HCT116 (cell line): ENCODE data around the gene COL12A1. TPM values are rescaled to one million over a fixed set of nuclear protein-coding genes. Genes with fewer than 3 reads are reported as not detected.

Experiments used
- ATAC-seq: fragments of 200-7000 bp; cut with Tn5 transposase; 2 replicates; pipeline ENCODE4 v1.9.1; 2020; ENCODE audit warnings: mild to moderate bottlenecking, moderate library complexity
- BruUV-seq: library from RNA; stranded (reverse); fragments of 400-500 nt; replicated peaks from 2 replicates; lab custom pipeline; 2021; lab: Mats Ljungman, UMichigan
- CTCF ChIA-PET: fragments of 300-600 bp; sonication (Branson Sonifier 250); formaldehyde crosslinking; loops from one replicate; lab custom pipeline; 2021; ENCODE audit warnings: antibody characterized with exemption; lab: Charles Lee
- POLR2A ChIA-PET: fragments of 300-600, 350-600 bp; sonication (Branson Sonifier 250); formaldehyde crosslinking; loops from one replicate; lab custom pipeline; 2021; ENCODE audit warnings: antibody characterized with exemption; lab: Charles Lee
- RAD21 ChIA-PET, 2 experiments: fragments of 300-600 bp; sonication (Branson Sonifier 250); formaldehyde crosslinking; loops; one replicate each; lab custom pipeline; 2023; ENCODE audit warnings: low total read pairs in 2 of 2; ENCODE audit not compliant: uncharacterized antibody in 2 of 2, unreplicated experiment in 2 of 2, low non-redundant PET in 1 of 2; lab: Charles Lee
- DNase-seq: peaks from one replicate; pipeline ENCODE4 v3.0.0-alpha.2; 2010; ENCODE audit warnings: low read depth, low spot score
- H2AFZ ChIP-seq: fragments of 200-600 bp; shearing (Covaris generic), sonication (generic); 2 replicates; pipeline ENCODE4 v1.6.1; 2017; ENCODE audit warnings: low read depth, mixed run types, mixed read lengths, antibody characterized with exemption, low read length; ENCODE audit not compliant: poor library complexity, severe bottlenecking
- H3K27ac ChIP-seq: 2 replicates; pipeline ENCODE4 v1.5.1; 2012; ENCODE audit warnings: low read depth, low read length
- H3K27me3 ChIP-seq: fragments of 200-600 bp; sonication (generic); 2 replicates; pipeline ENCODE4 v1.6.1; 2016; ENCODE audit warnings: mixed run types, low read length, mixed read lengths; ENCODE audit not compliant: insufficient read depth
- H3K36me3 ChIP-seq, 2 experiments: fragments of 200-500 bp in 1 of 2; fragments of 200-600 bp in 1 of 2; sonication (Bioruptor generic) in 1 of 2; sonication (generic) in 1 of 2; 2 replicates each; pipeline versions ENCODE4 v1.5.1 to v1.6.1; 2014 to 2016; ENCODE audit warnings: low read length in 2 of 2, inconsistent platforms in 1 of 2, mixed read lengths in 1 of 2, mixed run types in 1 of 2; ENCODE audit not compliant: insufficient read depth in 2 of 2, control insufficient read depth in 1 of 2
- H3K4me1 ChIP-seq, 2 experiments: fragments of 200-600 bp in 1 of 2; sonication (generic) in 1 of 2; 2 replicates each; pipeline versions ENCODE4 v1.5.1 to v1.6.1; 2012 to 2017; ENCODE audit warnings: low read length in 2 of 2, inconsistent platforms in 1 of 2, mild to moderate bottlenecking in 1 of 2, mixed read lengths in 1 of 2, mixed run types in 1 of 2, moderate library complexity in 1 of 2; ENCODE audit not compliant: insufficient read depth in 2 of 2, control insufficient read depth in 1 of 2
- H3K4me2 ChIP-seq: fragments of 200-600 bp; sonication (generic); 2 replicates; pipeline ENCODE4 v1.6.1; 2017; ENCODE audit warnings: mixed run types, low read length, mixed read lengths
- H3K4me3 ChIP-seq, 2 experiments: fragments of 200-600 bp in 1 of 2; sonication (generic) in 1 of 2; replicated peaks in 1 of 2; 2 replicates each; pipeline ENCODE4 v1.5.1; 2011 to 2016; ENCODE audit warnings: low read length in 2 of 2, control low read depth in 1 of 2, low read depth in 1 of 2, mild to moderate bottlenecking in 1 of 2, mixed read lengths in 1 of 2, mixed run types in 1 of 2
- H3K79me2 ChIP-seq: fragments of 200-600 bp; sonication (generic); 2 replicates; pipeline ENCODE4 v1.6.1; 2017; ENCODE audit warnings: mild to moderate bottlenecking, mixed run types, low read length, moderate library complexity, mixed read lengths; ENCODE audit not compliant: insufficient read depth
- H3K9ac ChIP-seq: fragments of 200-600 bp; sonication (generic); 2 replicates; pipeline ENCODE4 v1.6.1; 2016; ENCODE audit warnings: low read length, mixed read lengths
- H3K9me2 ChIP-seq: fragments of 200-600 bp; sonication (generic), shearing (Covaris generic); 2 replicates; pipeline ENCODE4 v1.6.1; 2017; ENCODE audit warnings: mixed run types, mild to moderate bottlenecking, moderate library complexity; ENCODE audit not compliant: insufficient read depth
- H3K9me3 ChIP-seq, 2 experiments: fragments of 200-500 bp in 1 of 2; fragments of 200-600 bp in 1 of 2; sonication (Bioruptor generic) in 1 of 2; sonication (generic) in 1 of 2; 2 replicates each; pipeline ENCODE4 v1.6.1; 2014 to 2017; ENCODE audit warnings: low read length in 2 of 2, mixed read lengths in 2 of 2, inconsistent platforms in 1 of 2, low read depth in 1 of 2, mild to moderate bottlenecking in 1 of 2, mixed run types in 1 of 2, moderate library complexity in 1 of 2; ENCODE audit not compliant: control insufficient read depth in 1 of 2, insufficient read depth in 1 of 2
- H4K20me1 ChIP-seq: fragments of 200-600 bp; sonication (generic), shearing (Covaris generic); 2 replicates; pipeline ENCODE4 v1.6.1; 2017; ENCODE audit warnings: mixed run types, mild to moderate bottlenecking, moderate library complexity; ENCODE audit not compliant: insufficient read depth
- ATF3 ChIP-seq: IDR thresholded peaks from 2 replicates; pipeline ENCODE4 v1.6.1; 2012
- ELF1 ChIP-seq: IDR thresholded peaks from 2 replicates; pipeline ENCODE4 v1.6.1; 2012; ENCODE audit warnings: low read depth, borderline replicate concordance
- EZH2 ChIP-seq: fragments of 200-600 bp; sonication (generic); IDR thresholded peaks from 2 replicates; pipeline ENCODE4 v1.6.1; 2017; ENCODE audit warnings: antibody characterized with exemption, mixed run types
- FOSL1 ChIP-seq: IDR thresholded peaks from 2 replicates; pipeline ENCODE4 v1.6.1; 2012; ENCODE audit warnings: low read depth
- JUND ChIP-seq: IDR thresholded peaks from 2 replicates; pipeline ENCODE4 v1.6.1; 2012
- POLR2A ChIP-seq: IDR thresholded peaks from 2 replicates; pipeline ENCODE4 v1.7.0; 2011; ENCODE audit warnings: borderline replicate concordance; ENCODE audit not compliant: insufficient read depth, insufficient read length; ENCODE audit errors: extremely low read depth
- POLR2AphosphoS5 ChIP-seq: IDR thresholded peaks from 2 replicates; pipeline ENCODE4 v1.6.1; 2011; ENCODE audit warnings: mild to moderate bottlenecking, low read depth, low read length, moderate library complexity
- REST ChIP-seq: IDR thresholded peaks from 2 replicates; pipeline ENCODE4 v1.6.1; 2012; ENCODE audit warnings: low read depth
- SP1 ChIP-seq: IDR thresholded peaks from 2 replicates; pipeline ENCODE4 v1.6.1; 2012; ENCODE audit warnings: low read depth
- TCF7L2 ChIP-seq: IDR thresholded peaks from 2 replicates; pipeline ENCODE4 v1.7.0; 2011; ENCODE audit warnings: borderline replicate concordance, inconsistent platforms; ENCODE audit not compliant: insufficient read depth, insufficient read length; ENCODE audit errors: extremely low read depth
- ZNF274 ChIP-seq: fragments of 200-500 bp; sonication (Bioruptor generic); IDR thresholded peaks from 2 replicates; pipeline ENCODE4 v1.6.1; 2014; ENCODE audit warnings: mild to moderate bottlenecking, low read depth, low read length, inconsistent platforms
- intact Hi-C: fragments of 100-400 bp; cut with micrococcal nuclease; formaldehyde crosslinking; loops from 2 replicates; pipeline ENCODE4 v1.10.0; 2022
- total RNA-seq: library from RNA; stranded (reverse); gene quantifications from one replicate; pipeline ENCODE4 v1.2.1, GENCODE V29; 2021; ENCODE audit not compliant: unreplicated experiment
- TF ChIP-seq, protein P1 (sequence below), 3 experiments: fragments of 200-600 bp in 1 of 3; sonication (generic) in 1 of 3; IDR thresholded peaks in 2 of 3; conservative IDR thresholded peaks in 1 of 3; 2 replicates each; pipeline ENCODE4 v1.5.1; 2012 to 2017; ENCODE audit warnings: low read depth in 2 of 3, low read length in 2 of 3, antibody characterized with exemption in 1 of 3, borderline replicate concordance in 1 of 3, control low read depth in 1 of 3, mild to moderate bottlenecking in 1 of 3, mixed read lengths in 1 of 3, mixed run types in 1 of 3, moderate library complexity in 1 of 3; ENCODE audit not compliant: insufficient read depth in 1 of 3

COL12A1 gene
- total RNA-seq, 1 experiment from 2014 or later: 23.5 TPM

- H3K36me3 ChIP-seq: peaks cover 2 to 17% of the 10 kb centered on the region in 2 experiments; a peak in 2 of 4 replicates
- H3K4me3 ChIP-seq: no peak overlapping the region
- no peaks in the 10 kb centered on the region for H3K9me3 ChIP-seq
- DNase-seq: no peak
- CTCF ChIA-PET: no interaction called here
- H3K9me2 ChIP-seq: no peaks in the 10 kb centered on the region
- H3K4me2 ChIP-seq: no peak overlapping the region
- TF ChIP-seq EZH2: no peak
- TF ChIP-seq FOSL1: no peak
- no peak for TF ChIP-seq JUND
- no peak for TF ChIP-seq ZNF274
- TF ChIP-seq ATF3: no peak
- no peak for TF ChIP-seq ELF1
- TF ChIP-seq POLR2A: no peak
- TF ChIP-seq, protein P1, sequence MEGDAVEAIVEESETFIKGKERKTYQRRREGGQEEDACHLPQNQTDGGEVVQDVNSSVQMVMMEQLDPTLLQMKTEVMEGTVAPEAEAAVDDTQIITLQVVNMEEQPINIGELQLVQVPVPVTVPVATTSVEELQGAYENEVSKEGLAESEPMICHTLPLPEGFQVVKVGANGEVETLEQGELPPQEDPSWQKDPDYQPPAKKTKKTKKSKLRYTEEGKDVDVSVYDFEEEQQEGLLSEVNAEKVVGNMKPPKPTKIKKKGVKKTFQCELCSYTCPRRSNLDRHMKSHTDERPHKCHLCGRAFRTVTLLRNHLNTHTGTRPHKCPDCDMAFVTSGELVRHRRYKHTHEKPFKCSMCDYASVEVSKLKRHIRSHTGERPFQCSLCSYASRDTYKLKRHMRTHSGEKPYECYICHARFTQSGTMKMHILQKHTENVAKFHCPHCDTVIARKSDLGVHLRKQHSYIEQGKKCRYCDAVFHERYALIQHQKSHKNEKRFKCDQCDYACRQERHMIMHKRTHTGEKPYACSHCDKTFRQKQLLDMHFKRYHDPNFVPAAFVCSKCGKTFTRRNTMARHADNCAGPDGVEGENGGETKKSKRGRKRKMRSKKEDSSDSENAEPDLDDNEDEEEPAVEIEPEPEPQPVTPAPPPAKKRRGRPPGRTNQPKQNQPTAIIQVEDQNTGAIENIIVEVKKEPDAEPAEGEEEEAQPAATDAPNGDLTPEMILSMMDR (IDR thresholded peaks at IDR 0.05 in 2 of 3, conservative IDR thresholded peaks at IDR 0.05 in 1 of 3; ENCODE audit: borderline replicate concordance in 1 of 3, insufficient read depth in 1 of 3, low read depth in 2 of 3, low read length in 2 of 3): no peak
- TF ChIP-seq TCF7L2: no peak
- no peak for TF ChIP-seq REST
- TF ChIP-seq POLR2AphosphoS5: no peak
- TF ChIP-seq SP1: no peak
- TF ChIP-seq, all 23 proteins: peak for 0
- Histone ChIP-seq H4K20me1 (no peaks in the 10 kb centered on the region), H3K4me1 (no peaks in the 10 kb centered on the region), H3K27ac (no peak overlapping the region), H3K9ac (no peak overlapping the region), H2AFZ (no peak overlapping the region), H3K79me2 (no peaks in the 10 kb centered on the region), H3K27me3 (no peaks in the 10 kb centered on the region)
- no peak for ATAC-seq
- ChIA-PET POLR2A (no interaction called here), RAD21 (no interaction called here)
- intact Hi-C loops: no loop called here
- no TSS peak for BruUV-seq
Measured at GRCh38 chr6:75091467-75092190, 114.2 kb downstream of the COL12A1 start.
